GM12878 (cell line): ENCODE measurements around the gene SPINK1. TPM values are rescaled to one million over a fixed set of nuclear protein-coding genes. Genes with fewer than 3 reads are reported as not detected.

Experiments
- ATAC-seq: fragments of 200-7000 bp; cut with Tn5 transposase; 3 replicates; pipeline ENCODE4 v1.9.1; 2020; ENCODE audit warnings: mild to moderate bottlenecking, moderate library complexity
- BruUV-seq: library from RNA; stranded (reverse); fragments of 400-500 nt; replicated peaks from 2 replicates; lab custom pipeline; 2021; lab: Mats Ljungman, UMichigan
- CTCF ChIA-PET: fragments of 300-600 bp; sonication (Branson Sonifier 250); formaldehyde crosslinking; extraction: SDS; loops from one replicate; lab custom pipeline; 2021; ENCODE audit warnings: inconsistent platforms; lab: Yijun Ruan, JAX
- POLR2A ChIA-PET: fragments of 350-600 bp; formaldehyde crosslinking; extraction: SDS; loops from one replicate; lab custom pipeline; 2021; ENCODE audit warnings: inconsistent platforms; lab: Charles Lee
- RAD21 ChIA-PET: fragments of 300-600 bp; sonication (Branson Sonifier 250); formaldehyde crosslinking; loops from one replicate; lab custom pipeline; 2023; ENCODE audit warnings: antibody characterized with exemption; ENCODE audit not compliant: unreplicated experiment; lab: Charles Lee
- SMC1A ChIA-PET: fragments of 300-600 bp; sonication (Branson Sonifier 250); formaldehyde crosslinking; loops from one replicate; lab custom pipeline; 2023; ENCODE audit not compliant: unreplicated experiment, uncharacterized antibody; lab: Charles Lee
- DNase-seq: peaks from one replicate; pipeline ENCODE4 v3.0.0-alpha.2; 2011; ENCODE audit warnings: low read depth, low spot score
- FAIRE-seq: peaks from 3 replicates; lab custom pipeline; 2011; peaks lifted over from hg19 to GRCh38; lab: Jason Lieb, UNC
- H2AFZ ChIP-seq: 2 replicates; pipeline ENCODE4 v1.6.0; 2011; ENCODE audit warnings: low read depth, low read length, control low read depth; ENCODE audit not compliant: control insufficient read depth
- H3K27ac ChIP-seq: 2 replicates; pipeline ENCODE4 v1.5.1; 2011; ENCODE audit warnings: control low read depth; ENCODE audit not compliant: control insufficient read depth, insufficient read depth
- H3K27me3 ChIP-seq, 2 experiments: replicated peaks in 1 of 2; 2 replicates each; pipeline versions ENCODE4 v1.6.0 to v1.6.1; 2011; ENCODE audit warnings: low read length in 1 of 2; ENCODE audit not compliant: control insufficient read depth in 2 of 2, insufficient read depth in 2 of 2
- H3K36me3 ChIP-seq, 2 experiments: 2 replicates each; pipeline ENCODE4 v1.5.1; 2011; ENCODE audit warnings: low read length in 1 of 2; ENCODE audit not compliant: control insufficient read depth in 2 of 2, insufficient read depth in 2 of 2
- H3K4me1 ChIP-seq: 2 replicates; pipeline ENCODE4 v1.6.1; 2011; ENCODE audit warnings: mild to moderate bottlenecking, low read length, moderate library complexity, mixed read lengths; ENCODE audit not compliant: control insufficient read depth, insufficient read depth
- H3K4me2 ChIP-seq: 2 replicates; pipeline ENCODE4 v1.6.0; 2011; ENCODE audit warnings: control low read depth; ENCODE audit not compliant: control insufficient read depth, insufficient read depth
- H3K4me3 ChIP-seq: fragments of 200-600 bp; sonication (generic); 2 replicates; pipeline ENCODE4 v1.5.1; 2016
- H3K79me2 ChIP-seq: 2 replicates; pipeline ENCODE4 v1.6.0; 2011; ENCODE audit warnings: low read length; ENCODE audit not compliant: control insufficient read depth, insufficient read depth
- H3K9ac ChIP-seq: 2 replicates; pipeline ENCODE4 v1.8.0; 2011; ENCODE audit warnings: low read length, control low read depth, mixed read lengths; ENCODE audit not compliant: control insufficient read depth, insufficient read depth
- H3K9me3 ChIP-seq: replicated peaks from 3 replicates; pipeline ENCODE4 v1.5.1; 2011; ENCODE audit warnings: mild to moderate bottlenecking, low read length; ENCODE audit not compliant: control insufficient read depth, insufficient read depth
- H4K20me1 ChIP-seq: 2 replicates; pipeline ENCODE4 v1.6.0; 2011; ENCODE audit not compliant: control insufficient read depth, insufficient read depth
- BRCA1 ChIP-seq: IDR thresholded peaks from 2 replicates; pipeline ENCODE4 v1.6.1; 2011; ENCODE audit warnings: low read depth, low read length, improper control_type of control experiment
- CHD2 ChIP-seq: IDR thresholded peaks from 2 replicates; pipeline ENCODE4 v1.6.1; 2011; ENCODE audit warnings: low read depth, low read length, improper control_type of control experiment, borderline replicate concordance
- CREM ChIP-seq: IDR thresholded peaks from 2 replicates; pipeline ENCODE4 v1.6.1; 2014; ENCODE audit warnings: antibody characterized with exemption, low read depth
- MTA3 ChIP-seq: IDR thresholded peaks from 2 replicates; pipeline ENCODE4 v1.6.1; 2012; ENCODE audit warnings: low read length, inconsistent platforms, borderline replicate concordance
- NRF1 ChIP-seq: conservative IDR thresholded peaks from 2 replicates; pipeline ENCODE4 v1.6.1; 2011; ENCODE audit warnings: mild to moderate bottlenecking, low read depth, low read length, improper control_type of control experiment
- RAD21 ChIP-seq: IDR thresholded peaks from 2 replicates; pipeline ENCODE4 v1.6.1; 2011; ENCODE audit warnings: mild to moderate bottlenecking, low read depth, low read length, moderate library complexity; ENCODE audit not compliant: insufficient read depth
- USF1 ChIP-seq: IDR thresholded peaks from 2 replicates; pipeline ENCODE4 v1.6.1; 2011; ENCODE audit warnings: borderline replicate concordance, low read depth, mild to moderate bottlenecking, moderate library complexity, mixed read lengths, low read length; ENCODE audit not compliant: insufficient read depth; ENCODE audit errors: extremely low read length
- WGBS: methylation state at CpG from one replicate; pipeline ENCODE4 v1.1.6; 2016; ENCODE audit warnings: low lambda C conversion rate; ENCODE audit not compliant: insufficient replicate concordance, insufficient coverage; ENCODE audit errors: missing lambda C conversion rate; 5-methylcytosine and 5-hydroxymethylcytosine counted together
- in situ Hi-C: fragments of 300-500 bp; cut with MboI; formaldehyde crosslinking; loops from 9 replicates; pipeline ENCODE4 v1.14.3; 2018; ENCODE audit warnings: mixed read lengths
- intact Hi-C: fragments of 100-400 bp; cut with micrococcal nuclease; formaldehyde crosslinking; loops from one replicate; pipeline ENCODE4 v1.14.2; 2022; ENCODE audit not compliant: unreplicated experiment
- polyA plus RNA-seq, 11 experiments: library from polyadenylated mRNA; depleted of rRNA in 4 of 11; unstranded in 6 of 11; stranded (reverse) in 5 of 11; fragments of >200 nt; fragmentation: Nextera tagmentation in 4 of 11; fragmentation: Illumina TruSeq in 1 of 11; extraction: Ambion mirVana in 4 of 11; extraction: Trizol in 1 of 11; gene quantifications; 1 replicate in 1 of 11; 2 replicates in 10 of 11; pipeline versions ENCODE4 v1.2.1 to v1.2.3, GENCODE V29; 2011 to 2016; ENCODE audit warnings: inconsistent platforms in 2 of 11, missing spikeins in 2 of 11, low read depth in 1 of 11
- total RNA-seq, 4 experiments: library from RNA; depleted of rRNA in 3 of 4; stranded (reverse); fragments of >200 nt in 3 of 4; fragmentation: Illumina TruSeq in 1 of 4; extraction: Trizol in 1 of 4; gene quantifications; 2 replicates each; pipeline versions ENCODE4 v1.2.1 to v1.2.3, GENCODE V29; 2013 to 2021

Gene SPINK1
- total and polyA plus RNA-seq, 10 of the 15 experiments (the other 5 are each of a cell fraction or from before 2014, with no cell fraction given), result 3.6 TPM; not detected in 9

- no peak overlapping the region for H2AFZ ChIP-seq
- ATAC-seq (no peak), FAIRE-seq (no peak), DNase-seq (no peak)
- POLR2A ChIA-PET, result no interaction called here
- no peaks in the 10 kb centered on the region for H4K20me1 ChIP-seq
- H3K9me3 ChIP-seq, result no peaks in the 10 kb centered on the region
- SMC1A ChIA-PET, result no interaction called here
- no peak overlapping the region for H3K9ac ChIP-seq
- H3K79me2 ChIP-seq, result no peaks in the 10 kb centered on the region
- CTCF ChIA-PET, result no interaction called here
- RAD21 ChIA-PET, result no interaction called here
- H3K27ac ChIP-seq, result no peak overlapping the region
- H3K4me3 ChIP-seq, result no peak overlapping the region
- 44% methylated on average over 3 of the region's 3 CpGs for WGBS
- no peak for TF ChIP-seq CREM
- TF ChIP-seq CHD2, result no peak
- no peak for TF ChIP-seq BRCA1
- TF ChIP-seq NRF1, result no peak
- no peak for TF ChIP-seq MTA3
- TF ChIP-seq USF1, result no peak
- no peak for TF ChIP-seq RAD21
- H3K4me1 ChIP-seq, result no peaks in the 10 kb centered on the region
- no peaks in the 10 kb centered on the region for H3K27me3 ChIP-seq
- in situ Hi-C loops (no loop called here), intact Hi-C loops (no loop called here)
- no peak overlapping the region for H3K4me2 ChIP-seq
- H3K36me3 ChIP-seq, result no peaks in the 10 kb centered on the region
- no TSS peak for BruUV-seq
Observed at GRCh38 chr5:147863454-147864158, 32.1 kb upstream of the SPINK1 start.
